ENCODE data around the gene XYLB. TPM values are rescaled to one million over a fixed set of nuclear protein-coding genes. Genes with fewer than 3 reads are reported as not detected.
A peak's percentile ranks its signal among the peaks of the same experiment; 100 is the strongest.

Gene XYLB
- total and polyA plus RNA-seq, 2 of the 13 experiments (the other 11 are each of a cell fraction or from before 2014, with no cell fraction given), result 25.9 to 30.0 TPM

GRCh38 chr3:38346587-38347410, at the start of gene XYLB (continued):
- TF ChIP-seq RNF219 (CRISPR knock-in tag; IDR thresholded peaks at IDR 0.05), result no peak
- TF ChIP-seq POLR2AphosphoS2 (IDR thresholded peaks at IDR 0.05; ENCODE audit: low read depth, low read length), result no peak
- peak; percentile 82 for TF ChIP-seq ESRRA (CRISPR knock-in tag; IDR thresholded peaks at IDR 0.05; ENCODE audit: low read depth)
- peak; percentile 29 to 63; a peak in 2 of 4 replicates for TF ChIP-seq KLF16 (CRISPR knock-in tag; IDR thresholded peaks at IDR 0.05)
- TF ChIP-seq XBP1 (CRISPR knock-in tag; IDR thresholded peaks at IDR 0.05), result no peak; the same call in 1 of the 2 replicates
- no peak for TF ChIP-seq CHD2 (IDR thresholded peaks at IDR 0.05; ENCODE audit: low read depth, low read length)
- peak; percentile 52; the same call in 1 of the 2 replicates for TF ChIP-seq MNT (IDR thresholded peaks at IDR 0.05)
- TF ChIP-seq ZNF687 (CRISPR knock-in tag; IDR thresholded peaks at IDR 0.05), result peak; percentile 99
- peak; percentile 94; the same call in 1 of the 2 replicates for TF ChIP-seq ZNF790 (CRISPR knock-in tag; IDR thresholded peaks at IDR 0.05; ENCODE audit: borderline replicate concordance)
- peak; percentile 36; the same call in 1 of the 2 replicates for TF ChIP-seq ZNF280D (CRISPR knock-in tag; IDR thresholded peaks at IDR 0.05)
- peak; percentile 84; the same call in 1 of the 2 replicates for TF ChIP-seq GTF3A (CRISPR knock-in tag; conservative IDR thresholded peaks at IDR 0.05)
- TF ChIP-seq PREB (CRISPR knock-in tag; IDR thresholded peaks at IDR 0.05), result peak; percentile 76; the same call in 1 of the 2 replicates
- TF ChIP-seq SP2 (CRISPR knock-in tag; IDR thresholded peaks at IDR 0.05), result peak; percentile 64
- TF ChIP-seq SP4 (CRISPR knock-in tag; IDR thresholded peaks at IDR 0.05), result peak; percentile 96
- TF ChIP-seq ZNF343 (CRISPR knock-in tag; IDR thresholded peaks at IDR 0.05), result peak; percentile 60; the same call in 1 of the 2 replicates
- peak; percentile 74 for TF ChIP-seq JARID2 (CRISPR knock-in tag; IDR thresholded peaks at IDR 0.05; ENCODE audit: insufficient replicate concordance)

Data from HepG2 (cell line).